ENCODE results near the gene VMP1.
"Not testable (repeated sequence)": the region's sequence is repeated elsewhere in the genome, so short reads cannot be mapped to it uniquely, and the experiment has no call there.

VMP1 gene

GRCh38 chr17:59712862-59713261, 5.4 kb downstream of the VMP1 start:
- DNase-seq, result no peak

DNA sequence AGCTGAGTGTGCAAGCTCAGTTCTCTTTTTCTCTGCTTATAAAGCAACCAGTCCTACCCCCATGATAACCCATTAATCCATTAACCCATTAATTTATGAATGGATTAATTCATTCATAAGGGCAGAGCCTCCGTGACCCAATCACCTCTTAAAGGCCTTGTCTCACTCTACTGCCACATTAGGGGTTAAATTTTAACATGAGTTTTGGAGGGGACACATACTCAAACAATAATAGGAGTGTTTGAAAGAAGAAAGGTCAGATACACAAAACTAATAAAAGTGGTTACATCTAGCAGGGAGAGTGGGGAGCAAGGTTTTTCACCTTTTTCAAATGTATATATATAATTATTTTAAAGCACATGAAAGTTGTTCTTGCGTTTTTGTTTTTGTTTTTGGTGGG, 6.8 kb downstream of the VMP1 start:
- DNase-seq, result no peak

GRCh38 chr17:59716427-59716826, 9.0 kb downstream of the VMP1 start:
- DNase-seq, result no peak

DNA sequence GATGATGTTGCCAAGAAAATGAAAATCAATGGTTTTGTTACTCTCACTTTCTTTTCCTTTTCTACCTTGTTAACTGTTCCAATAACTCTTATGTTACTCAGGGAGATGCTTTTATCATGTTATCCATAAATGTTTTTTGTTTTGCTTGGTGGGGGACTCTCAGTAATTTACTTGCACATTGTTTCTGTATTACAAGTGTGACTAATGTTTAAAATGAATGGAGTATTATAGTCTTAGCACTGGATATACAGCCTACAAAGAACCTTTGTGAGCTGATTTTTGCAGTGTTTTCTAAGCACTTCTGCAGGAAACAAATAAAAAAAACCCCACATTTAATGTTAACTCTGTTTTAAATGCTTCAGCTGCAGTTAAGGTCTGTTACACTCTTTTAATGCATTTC, 12.1 kb downstream of the VMP1 start:
- DNase-seq, result no peak

GRCh38 chr17:59722623-59723022, 15.2 kb downstream of the VMP1 start:
- no peak for DNase-seq

DNA sequence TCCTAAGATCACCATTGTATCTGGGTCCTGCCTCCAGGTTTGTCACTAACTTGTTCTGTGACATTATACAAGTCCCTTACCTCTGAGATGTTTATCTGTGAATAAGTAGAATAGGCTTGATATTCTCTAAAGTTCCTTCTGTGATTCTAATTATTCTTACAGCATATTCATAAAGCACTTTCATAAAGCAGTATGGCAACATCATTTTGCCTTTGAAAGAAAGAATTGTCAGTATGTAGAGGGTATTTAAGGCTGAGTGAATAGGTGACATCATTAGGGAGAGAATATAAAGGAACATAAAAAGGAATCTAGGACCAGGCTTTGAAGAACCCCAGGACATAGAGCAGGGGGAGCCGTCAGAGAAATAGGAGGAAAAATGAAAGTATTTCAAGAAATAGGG, 15.6 kb downstream of the VMP1 start:
- no peak for DNase-seq

DNA sequence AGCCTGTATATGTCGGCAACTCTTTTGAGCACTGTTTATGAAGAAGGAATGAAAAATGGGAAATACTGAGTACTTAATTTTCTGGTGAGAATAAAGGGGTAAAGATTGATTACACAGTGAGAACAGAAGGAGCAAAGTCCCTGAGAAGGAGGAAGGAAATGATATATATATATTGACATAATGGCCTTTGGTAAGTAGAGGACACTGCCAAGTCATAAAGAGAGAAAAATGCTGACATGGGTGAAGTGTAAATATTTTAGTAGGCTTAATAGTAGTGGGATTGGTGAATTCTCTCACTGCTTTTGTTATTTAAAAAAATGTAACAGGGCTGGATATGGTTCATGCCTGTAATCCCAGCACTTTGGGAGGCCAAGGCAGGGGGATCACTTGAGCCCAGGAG, 16.2 kb downstream of the VMP1 start:
- DNase-seq, result no peak

DNA sequence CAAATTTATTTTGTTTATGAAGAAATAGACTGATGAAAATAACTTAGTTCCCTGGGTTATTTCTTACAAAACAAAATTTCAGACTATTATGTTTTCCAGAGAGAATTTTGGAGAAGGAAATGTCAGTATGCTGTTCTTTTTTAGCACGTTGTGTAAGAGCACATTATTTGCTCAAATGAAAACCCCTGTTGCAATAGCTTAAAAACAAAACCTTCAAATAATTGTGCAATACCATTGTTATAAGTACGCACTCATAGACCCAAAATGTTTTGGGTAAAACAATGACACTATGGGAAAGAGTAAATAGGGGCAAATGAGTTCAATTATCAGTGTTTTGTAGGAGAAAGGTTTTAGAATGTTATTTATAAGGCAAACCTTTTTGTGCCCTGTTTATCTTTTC, 18.2 kb downstream of the VMP1 start:
- DNase-seq, result no peak

GRCh38 chr17:59727817-59728533, 20.5 kb downstream of the VMP1 start:
- no peak for DNase-seq

- no peak for DNase-seq
Measured at GRCh38 chr17:59730268-59730834, 22.9 kb downstream of the VMP1 start.

GRCh38 chr17:59733697-59734096, 26.2 kb downstream of the VMP1 start:
- no peak for DNase-seq

DNA sequence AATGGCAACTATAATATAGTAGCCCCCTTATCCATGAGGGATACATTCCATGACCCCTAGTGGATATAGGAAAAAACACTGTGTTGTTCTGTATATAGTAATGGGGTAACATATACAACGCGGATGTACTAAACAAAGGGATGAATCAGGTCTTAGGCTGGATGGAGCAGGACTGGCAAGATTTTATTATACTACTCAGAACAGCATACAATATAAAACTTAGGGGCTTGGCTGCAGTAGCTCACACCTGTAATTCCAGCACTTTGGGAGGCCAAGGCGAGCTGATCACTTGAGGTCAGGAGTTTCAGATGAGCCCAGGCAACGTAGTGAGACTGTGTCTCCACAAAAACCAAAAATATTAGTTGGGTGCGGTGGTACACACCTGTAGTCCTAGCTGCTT, 26.8 kb downstream of the VMP1 start:
- DNase-seq, result no peak

DNA sequence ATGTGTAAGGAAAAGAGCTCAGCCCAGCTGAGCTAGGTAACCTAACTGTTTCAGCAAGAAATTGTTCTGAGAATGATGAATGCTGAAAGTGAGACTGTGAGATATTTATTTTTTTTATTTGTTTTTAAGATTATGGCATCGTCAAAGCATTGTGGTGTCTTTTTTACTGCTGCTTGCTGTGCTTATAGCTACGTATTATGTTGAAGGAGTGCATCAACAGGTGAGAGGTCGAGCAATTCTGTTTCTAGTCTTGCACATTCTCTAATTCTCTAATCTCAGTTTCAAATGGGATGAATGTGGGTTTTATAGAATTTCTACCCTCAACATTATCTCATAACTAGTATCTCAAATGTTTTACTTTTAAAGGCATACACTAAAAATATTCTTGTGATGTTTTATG, 29.9 kb downstream of the VMP1 start:
- no peak for DNase-seq

DNA sequence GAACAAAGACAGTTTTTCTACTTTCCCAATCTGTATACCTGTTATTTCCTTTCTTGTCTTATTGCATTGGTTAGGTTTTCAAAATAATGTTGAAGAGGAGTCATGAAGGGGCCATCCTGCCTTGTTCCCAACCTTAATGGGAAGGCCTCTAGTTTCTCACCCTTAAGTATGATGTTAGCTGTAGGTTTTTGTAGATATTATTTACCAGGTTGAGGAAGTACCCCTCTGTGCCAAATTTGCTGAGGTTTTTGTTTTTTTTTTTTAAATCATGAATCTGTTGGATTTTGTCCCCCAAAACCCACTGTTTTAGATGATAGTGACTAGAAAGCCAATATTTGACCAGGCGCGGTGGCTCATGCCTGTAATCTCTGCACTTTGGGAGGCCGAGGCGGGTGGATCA, 36.4 kb downstream of the VMP1 start:
- no peak for DNase-seq

DNA sequence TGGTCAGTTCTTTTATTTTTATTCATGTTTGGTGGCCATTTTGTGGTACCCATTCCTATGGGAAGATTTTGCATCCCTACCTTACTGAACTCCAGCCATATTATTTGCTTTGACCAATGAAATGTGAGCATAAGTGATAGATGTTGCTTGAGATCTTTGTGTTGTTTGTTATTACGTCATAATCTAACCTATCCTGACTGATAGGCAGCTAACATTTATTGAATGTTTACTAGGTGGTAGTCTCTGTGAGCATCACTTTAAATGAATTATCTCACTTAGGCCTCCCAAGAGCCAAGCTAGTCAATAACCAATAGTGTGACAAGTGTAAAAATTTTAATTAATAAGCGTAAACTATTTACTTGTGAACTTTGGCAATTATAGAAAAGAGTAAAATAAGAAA, 37.6 kb downstream of the VMP1 start:
- no peak for DNase-seq

- DNase-seq, result no peak
Measured at GRCh38 chr17:59746849-59747445, 39.5 kb downstream of the VMP1 start.

- DNase-seq, result no peak
Measured at GRCh38 chr17:59748591-59748990, 41.1 kb downstream of the VMP1 start.

- DNase-seq, result no peak
Measured at GRCh38 chr17:59751955-59752413, 44.5 kb downstream of the VMP1 start.

DNA sequence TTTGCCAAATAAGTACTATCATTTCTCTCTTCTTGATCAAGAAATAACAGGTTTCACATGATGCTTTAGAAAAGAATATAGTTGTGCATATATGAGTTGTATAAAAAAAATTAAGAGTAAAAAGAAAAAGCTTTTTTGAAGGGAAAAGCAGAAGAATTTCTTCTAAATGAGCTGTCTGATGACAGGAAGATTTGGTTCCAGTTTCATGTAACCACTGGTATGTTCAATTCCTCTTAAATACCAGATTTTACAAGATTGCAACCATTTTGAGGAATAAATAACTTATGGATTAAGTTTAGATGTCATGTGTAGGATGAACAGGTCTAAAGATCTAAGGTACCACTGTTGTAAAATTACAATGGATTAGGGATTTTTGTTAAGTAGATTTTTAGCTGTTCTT, 45.0 kb downstream of the VMP1 start:
- DNase-seq, result no peak

DNA sequence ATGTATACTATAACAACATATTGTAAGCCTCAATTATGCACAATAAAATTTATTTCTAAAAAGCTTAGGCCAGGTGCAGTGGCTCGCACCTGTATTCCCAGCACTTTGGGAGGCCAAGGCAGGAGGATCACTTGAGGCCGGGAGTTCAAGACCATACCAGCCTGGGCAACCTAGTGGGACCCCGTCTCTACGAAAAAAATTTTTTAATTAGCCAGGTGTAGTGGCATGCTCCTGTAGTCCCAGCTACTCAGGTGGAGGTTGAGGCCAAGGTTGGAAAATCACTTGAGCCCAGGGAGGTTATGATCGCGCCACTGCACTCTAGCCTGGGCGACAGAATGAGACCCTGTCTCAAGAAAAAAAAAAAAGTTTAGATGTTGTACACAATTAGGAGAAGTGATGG, 45.5 kb downstream of the VMP1 start:
- DNase-seq, result no peak

GRCh38 chr17:59753522-59754467, 46.3 kb downstream of the VMP1 start:
- no peak for DNase-seq

- DNase-seq, result no peak
Measured at GRCh38 chr17:59754552-59754951, 47.1 kb downstream of the VMP1 start.

- DNase-seq, result not testable (repeated sequence)
Measured at GRCh38 chr17:59755069-59755468, 47.6 kb downstream of the VMP1 start.

Data from stimulated activated CD4-positive, alpha-beta T cell treated with anti-CD3 and anti-CD28 coated beads, Interleukin-12 subunit alpha, Interleukin-12 subunit beta, amount 100 ng/mL, for 4 hours (primary cell).